Right atrium auricular region (tissue), 2 donors: ENCODE data around the gene IL13. TPM values are rescaled to one million over a fixed set of nuclear protein-coding genes. Genes with fewer than 3 reads are reported as not detected.

Experiments
- DNase-seq: peaks from one replicate; pipeline ENCODE4 v3.0.0-alpha.2; 2019; ENCODE audit warnings: low spot score
- H3K27ac ChIP-seq, 2 donors: fragments of 200-600 bp; sonication (generic); 1 replicate in 1 of 2; 2 replicates in 1 of 2; pipeline ENCODE4 v1.5.1; 2016 to 2019
- H3K27me3 ChIP-seq, 2 donors: fragments of 200-600 bp; sonication (generic); one replicate each; pipeline versions ENCODE4 v1.5.1 to v1.6.0; 2017 to 2019
- H3K36me3 ChIP-seq: fragments of 200-600 bp; sonication (generic); one replicate; pipeline ENCODE4 v1.5.1; 2016
- H3K4me1 ChIP-seq, 2 donors: fragments of 200-600 bp; sonication (generic); one replicate each; pipeline versions ENCODE4 v1.5.1 to v1.6.0; 2017 to 2019
- H3K4me3 ChIP-seq, 2 donors: fragments of 200-600 bp; sonication (generic); 1 replicate in 1 of 2; 2 replicates in 1 of 2; pipeline ENCODE4 v1.5.1; 2017 to 2019; ENCODE audit warnings: mild to moderate bottlenecking in 1 of 2, moderate library complexity in 1 of 2
- H3K9me3 ChIP-seq, 2 donors: fragments of 200-600 bp; sonication (generic); one replicate each; pipeline ENCODE4 v1.5.1; 2019
- CTCF ChIP-seq, 2 donors: fragments of 200-600 bp; sonication (generic); IDR thresholded peaks; one replicate each; pipeline ENCODE4 v1.5.1; 2019; ENCODE audit warnings: antibody characterized with exemption in 2 of 2
- total RNA-seq, 2 donors: library from RNA; depleted of rRNA; stranded (reverse); fragments of >200 nt; gene quantifications; one replicate each; pipeline ENCODE4 v1.1.0, GENCODE V29; 2016

IL13 gene
- total RNA-seq, 2 donors from 2014 or later: not detected

- Histone ChIP-seq H3K27ac (no peak overlapping the region), H3K4me1 (peaks cover 0 to 13% of the 10 kb centered on the region in 2 donors), H3K27me3 (peaks cover 4 to 10% of the 10 kb centered on the region in 2 donors), H3K36me3 (no peaks in the 10 kb centered on the region), H3K9me3 (no peaks in the 10 kb centered on the region), H3K4me3 (no peak overlapping the region)
- no peak for TF ChIP-seq CTCF (IDR thresholded peaks at IDR 0.05)
- DNase-seq: no peak
These were observed 669 bp downstream of the IL13 start for GRCh38 chr5:132658381-132659302.

- no peak for TF ChIP-seq CTCF (IDR thresholded peaks at IDR 0.05)
- H3K27ac ChIP-seq: no peak overlapping the region
- no peak for DNase-seq
These were observed 1.9 kb downstream of the IL13 start for GRCh38 chr5:132659598-132660493.

DNA sequence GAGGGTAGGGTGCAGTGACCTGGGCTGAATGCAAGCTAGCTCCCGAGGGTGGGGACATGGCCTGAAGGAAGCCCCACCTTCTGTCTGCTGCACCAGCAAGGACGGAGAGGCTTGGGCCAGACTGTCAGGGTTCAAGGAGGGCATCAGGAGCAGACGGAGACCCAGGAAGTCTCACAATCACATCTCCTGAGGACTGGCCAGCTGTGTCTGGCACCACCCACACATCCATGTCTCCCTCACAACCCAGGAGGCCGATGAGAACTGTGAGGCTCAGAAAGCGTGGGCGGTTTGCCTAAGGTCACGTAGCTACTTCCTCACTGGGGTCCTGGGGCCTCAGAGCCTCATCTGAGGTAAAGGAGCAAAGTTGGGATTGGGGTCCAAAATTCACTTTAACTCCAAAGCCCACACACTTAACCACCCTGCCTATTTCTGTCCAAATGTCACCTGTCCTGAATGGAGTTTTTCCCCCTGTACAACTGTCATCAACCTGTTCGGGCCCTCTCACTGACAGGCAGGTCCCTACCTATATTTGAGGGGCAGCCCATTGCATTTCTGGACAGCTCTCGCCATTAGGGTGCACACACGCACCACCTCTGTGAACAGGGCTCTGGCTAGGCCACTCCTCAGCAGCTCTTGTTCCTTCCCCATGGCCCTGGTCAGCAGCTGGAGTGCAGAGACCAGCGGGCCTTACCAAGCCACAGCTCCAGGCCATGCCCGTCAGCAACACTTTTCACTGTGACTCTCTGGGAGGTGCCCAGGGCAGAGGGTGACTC is 3.4 kb downstream of the IL13 start:
- Histone ChIP-seq H3K27me3 (peaks cover 0 to 1% of the 10 kb centered on the region in 2 donors), H3K9me3 (no peaks in the 10 kb centered on the region), H3K27ac (no peak overlapping the region), H3K36me3 (no peaks in the 10 kb centered on the region), H3K4me1 (peaks cover 0 to 3% of the 10 kb centered on the region in 2 donors), H3K4me3 (no peak overlapping the region)
- DNase-seq: no peak
- TF ChIP-seq CTCF (IDR thresholded peaks at IDR 0.05): no peak

More at GRCh38 chr5:132659598-132660493, 1.9 kb downstream of the IL13 start:
- no peak overlapping the region for H3K4me3 ChIP-seq
- H3K4me1 ChIP-seq: peaks cover 0 to 13% of the 10 kb centered on the region in 2 donors
- no peaks in the 10 kb centered on the region for H3K36me3 ChIP-seq
- peaks cover 0 to 10% of the 10 kb centered on the region in 2 donors for H3K27me3 ChIP-seq
- H3K9me3 ChIP-seq: no peaks in the 10 kb centered on the region

DNA sequence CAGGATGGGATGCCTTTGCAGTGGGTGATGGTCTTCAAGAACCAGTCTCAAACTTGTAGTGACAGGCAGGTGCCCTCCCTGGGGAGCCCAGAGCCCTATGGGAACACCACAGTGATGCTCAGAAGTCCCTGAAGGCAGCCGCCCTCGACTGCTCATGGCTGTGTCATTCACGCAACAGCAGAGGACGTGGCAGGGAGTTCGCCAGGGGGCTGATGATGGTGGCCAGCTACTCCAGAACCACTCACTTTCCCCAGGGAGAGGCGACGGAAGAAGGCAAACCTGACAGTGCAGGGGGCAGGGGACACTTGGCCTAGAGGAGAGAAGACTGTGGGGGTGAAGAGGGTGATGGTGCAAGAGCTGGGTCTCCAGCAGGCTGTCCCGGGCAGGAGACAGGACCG is 4.0 kb downstream of the IL13 start:
- TF ChIP-seq CTCF (IDR thresholded peaks at IDR 0.05): no peak
- no peak overlapping the region for H3K27ac ChIP-seq
- H3K9me3 ChIP-seq: no peaks in the 10 kb centered on the region
- no peaks in the 10 kb centered on the region for H3K4me1 ChIP-seq
- no peaks in the 10 kb centered on the region for H3K27me3 ChIP-seq
- H3K4me3 ChIP-seq: no peak overlapping the region
- H3K36me3 ChIP-seq: no peaks in the 10 kb centered on the region
- no peak for DNase-seq
